Esophagus squamous epithelium (tissue), 4 donors: ENCODE results near the gene FLNB.

Experiments
- CTCF ChIP-seq, 6 experiments: fragments of 450-650 bp in 4 of 6; fragments of 200-600 bp in 2 of 6; sonication (generic) in 2 of 6; IDR thresholded peaks; one replicate each; pipeline ENCODE4 v1.5.1; 2016 to 2019; ENCODE audit warnings: antibody characterized with exemption in 6 of 6, mild to moderate bottlenecking in 4 of 6, moderate library complexity in 4 of 6
- POLR2A ChIP-seq, 4 donors: fragments of 450-650 bp; IDR thresholded peaks; one replicate each; pipeline ENCODE4 v1.6.1; 2017; ENCODE audit warnings: antibody characterized with exemption in 4 of 4, mild to moderate bottlenecking in 4 of 4, moderate library complexity in 3 of 4

- TF ChIP-seq POLR2A (IDR thresholded peaks at IDR 0.05) (no peak), CTCF (IDR thresholded peaks at IDR 0.05) (no peak)
Measured at GRCh38 chr3:57982561-57983243, 25.5 kb upstream of the FLNB start.
